ENCODE results near the gene ENG. TPM values are rescaled to one million over a fixed set of nuclear protein-coding genes. Genes with fewer than 3 reads are reported as not detected.

The ENG gene
- total and polyA plus RNA-seq, 2 of the 8 experiments (the other 6 are each of a cell fraction or from before 2014, with no cell fraction given) = 1.8 to 4.4 TPM

- TF ChIP-seq CHD7 (IDR thresholded peaks at IDR 0.05; ENCODE audit: insufficient replicate concordance, low read length) (no peak), USF2 (IDR thresholded peaks at IDR 0.05; ENCODE audit: low read length) (no peak; the same call in 1 of the 2 replicates), ATF2 (IDR thresholded peaks at IDR 0.05; ENCODE audit: low read length) (no peak), TAF1 (IDR thresholded peaks at IDR 0.05; ENCODE audit: low read depth, low read length) (peak; percentile 79), ASH2L (IDR thresholded peaks at IDR 0.05; ENCODE audit: low read length) (peak; percentile 69), TAF7 (optimal IDR thresholded peaks at IDR 0.05; ENCODE audit: borderline replicate concordance, low read depth, low read length) (peak; percentile 87)
Measured at GRCh38 chr9:127802576-127803443, 51.6 kb downstream of the ENG start, which contains the start of gene FPGS (continued).
